ENCODE results near the gene ITK. TPM values are rescaled to one million over a fixed set of nuclear protein-coding genes. Genes with fewer than 3 reads are reported as not detected.

The ITK gene
- total RNA-seq = 1 to 10 TPM in 1 of 2 donors, under 1 TPM in 1; 0.47 to 1.5 TPM
- under 1 TPM; 0.35 to 0.40 TPM for polyA plus RNA-seq

DNA sequence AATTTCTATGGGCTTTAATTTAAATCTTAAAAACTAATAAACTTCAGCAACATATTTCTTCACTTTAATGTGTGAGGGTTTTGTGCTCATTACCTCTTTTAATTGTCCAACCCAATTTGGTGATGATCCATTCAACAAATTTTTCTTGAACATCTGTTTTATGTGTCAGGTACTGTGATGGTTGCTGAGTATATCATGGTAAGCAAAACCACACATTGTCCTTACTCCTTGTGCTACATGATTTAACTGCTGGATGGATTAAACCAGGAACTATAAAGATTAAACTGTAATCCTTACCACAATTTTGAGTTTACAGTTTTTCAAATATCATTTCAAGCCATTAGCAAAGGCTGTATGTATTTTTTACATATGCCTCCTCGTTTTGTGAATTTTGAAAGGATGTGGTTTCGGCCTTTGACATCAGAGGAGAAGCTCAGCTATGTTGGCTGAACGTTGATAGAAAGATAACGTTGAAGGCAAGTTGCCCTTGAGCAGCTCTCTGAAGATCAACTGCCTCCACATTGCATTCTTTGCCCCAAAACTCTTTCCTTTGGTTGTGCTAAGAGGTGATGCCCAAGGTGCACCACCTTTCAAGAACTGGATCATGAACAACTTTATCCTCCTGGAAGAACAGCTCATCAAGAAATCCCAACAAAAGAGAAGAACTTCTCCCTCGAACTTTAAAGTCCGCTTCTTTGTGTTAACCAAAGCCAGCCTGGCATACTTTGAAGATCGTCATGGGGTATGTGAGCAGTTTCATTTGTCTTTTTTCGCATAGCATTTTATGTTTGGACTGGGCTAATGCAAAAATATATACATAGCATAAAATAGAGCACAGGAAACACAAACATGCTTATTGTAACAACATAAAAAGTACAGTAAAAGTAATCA, at the start of gene ITK:
Gene ITK (plus strand): TSS at position 467 of the 891 bp plus-strand sequence. CDS start 138 bp downstream, at position 605.
- DNase-seq (ENCODE audit: low spot score) = no peak
- no peaks in the 10 kb centered on the region for H3K36me3 ChIP-seq (ENCODE audit: control insufficient read depth in 4 of 4, insufficient read depth in 3 of 4, low read depth in 1 of 4, low read length in 3 of 4)
- H3K4me3 ChIP-seq (ENCODE audit: low read depth in 1 of 3, low read length in 3 of 3) = no peak within 1 kb of the TSS
- H3K4me1 ChIP-seq (ENCODE audit: control insufficient read depth in 4 of 4, insufficient read depth in 4 of 4, low read length in 3 of 4) = no peaks in the 10 kb centered on the region
- WGBS = 66% methylated on average over 8 of the region's 8 CpGs
- peaks cover 0 to 5% (median 0%) of the 10 kb centered on the region in 4 donors for H3K27me3 ChIP-seq (ENCODE audit: control insufficient read depth in 4 of 4, insufficient read depth in 4 of 4, low read length in 3 of 4)
- H3K9me3 ChIP-seq (ENCODE audit: control insufficient read depth in 4 of 4, low read length in 3 of 4) = peaks cover 0 to 3% (median 1%) of the 10 kb centered on the region in 4 donors
- TF ChIP-seq FOXA2 (IDR thresholded peaks at IDR 0.05) (no peak), SP1 (IDR thresholded peaks at IDR 0.05) (no peak), RAD21 (IDR thresholded peaks at IDR 0.05) (no peak), EGR1 (IDR thresholded peaks at IDR 0.05; ENCODE audit: low read depth in 2 of 2) (no peak), TAF1 (conservative IDR thresholded peaks at IDR 0.05) (no peak), YY1 (IDR thresholded peaks at IDR 0.05) (no peak), GABPA (IDR thresholded peaks at IDR 0.05 in 1 of 2, conservative IDR thresholded peaks at IDR 0.05 in 1 of 2) (no peak), HNF4G (IDR thresholded peaks at IDR 0.05) (no peak), NR2F2 (IDR thresholded peaks at IDR 0.05) (no peak), HNF4A (conservative IDR thresholded peaks at IDR 0.05) (no peak), JUND (IDR thresholded peaks at IDR 0.05) (no peak), FOXA1 (IDR thresholded peaks at IDR 0.05) (no peak), RXRA (IDR thresholded peaks at IDR 0.05) (no peak)
- TF ChIP-seq, protein P1, sequence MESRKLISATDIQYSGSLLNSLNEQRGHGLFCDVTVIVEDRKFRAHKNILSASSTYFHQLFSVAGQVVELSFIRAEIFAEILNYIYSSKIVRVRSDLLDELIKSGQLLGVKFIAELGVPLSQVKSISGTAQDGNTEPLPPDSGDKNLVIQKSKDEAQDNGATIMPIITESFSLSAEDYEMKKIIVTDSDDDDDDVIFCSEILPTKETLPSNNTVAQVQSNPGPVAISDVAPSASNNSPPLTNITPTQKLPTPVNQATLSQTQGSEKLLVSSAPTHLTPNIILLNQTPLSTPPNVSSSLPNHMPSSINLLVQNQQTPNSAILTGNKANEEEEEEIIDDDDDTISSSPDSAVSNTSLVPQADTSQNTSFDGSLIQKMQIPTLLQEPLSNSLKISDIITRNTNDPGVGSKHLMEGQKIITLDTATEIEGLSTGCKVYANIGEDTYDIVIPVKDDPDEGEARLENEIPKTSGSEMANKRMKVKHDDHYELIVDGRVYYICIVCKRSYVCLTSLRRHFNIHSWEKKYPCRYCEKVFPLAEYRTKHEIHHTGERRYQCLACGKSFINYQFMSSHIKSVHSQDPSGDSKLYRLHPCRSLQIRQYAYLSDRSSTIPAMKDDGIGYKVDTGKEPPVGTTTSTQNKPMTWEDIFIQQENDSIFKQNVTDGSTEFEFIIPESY (IDR thresholded peaks at IDR 0.05) = no peak
- TF ChIP-seq, protein P2, sequence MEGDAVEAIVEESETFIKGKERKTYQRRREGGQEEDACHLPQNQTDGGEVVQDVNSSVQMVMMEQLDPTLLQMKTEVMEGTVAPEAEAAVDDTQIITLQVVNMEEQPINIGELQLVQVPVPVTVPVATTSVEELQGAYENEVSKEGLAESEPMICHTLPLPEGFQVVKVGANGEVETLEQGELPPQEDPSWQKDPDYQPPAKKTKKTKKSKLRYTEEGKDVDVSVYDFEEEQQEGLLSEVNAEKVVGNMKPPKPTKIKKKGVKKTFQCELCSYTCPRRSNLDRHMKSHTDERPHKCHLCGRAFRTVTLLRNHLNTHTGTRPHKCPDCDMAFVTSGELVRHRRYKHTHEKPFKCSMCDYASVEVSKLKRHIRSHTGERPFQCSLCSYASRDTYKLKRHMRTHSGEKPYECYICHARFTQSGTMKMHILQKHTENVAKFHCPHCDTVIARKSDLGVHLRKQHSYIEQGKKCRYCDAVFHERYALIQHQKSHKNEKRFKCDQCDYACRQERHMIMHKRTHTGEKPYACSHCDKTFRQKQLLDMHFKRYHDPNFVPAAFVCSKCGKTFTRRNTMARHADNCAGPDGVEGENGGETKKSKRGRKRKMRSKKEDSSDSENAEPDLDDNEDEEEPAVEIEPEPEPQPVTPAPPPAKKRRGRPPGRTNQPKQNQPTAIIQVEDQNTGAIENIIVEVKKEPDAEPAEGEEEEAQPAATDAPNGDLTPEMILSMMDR (IDR thresholded peaks at IDR 0.05; ENCODE audit: low read depth, low read length, missing input control) = no peak
- TF ChIP-seq, protein P3, sequence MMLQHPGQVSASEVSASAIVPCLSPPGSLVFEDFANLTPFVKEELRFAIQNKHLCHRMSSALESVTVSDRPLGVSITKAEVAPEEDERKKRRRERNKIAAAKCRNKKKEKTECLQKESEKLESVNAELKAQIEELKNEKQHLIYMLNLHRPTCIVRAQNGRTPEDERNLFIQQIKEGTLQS (IDR thresholded peaks at IDR 0.05) = no peak
- TF ChIP-seq, protein P4, sequence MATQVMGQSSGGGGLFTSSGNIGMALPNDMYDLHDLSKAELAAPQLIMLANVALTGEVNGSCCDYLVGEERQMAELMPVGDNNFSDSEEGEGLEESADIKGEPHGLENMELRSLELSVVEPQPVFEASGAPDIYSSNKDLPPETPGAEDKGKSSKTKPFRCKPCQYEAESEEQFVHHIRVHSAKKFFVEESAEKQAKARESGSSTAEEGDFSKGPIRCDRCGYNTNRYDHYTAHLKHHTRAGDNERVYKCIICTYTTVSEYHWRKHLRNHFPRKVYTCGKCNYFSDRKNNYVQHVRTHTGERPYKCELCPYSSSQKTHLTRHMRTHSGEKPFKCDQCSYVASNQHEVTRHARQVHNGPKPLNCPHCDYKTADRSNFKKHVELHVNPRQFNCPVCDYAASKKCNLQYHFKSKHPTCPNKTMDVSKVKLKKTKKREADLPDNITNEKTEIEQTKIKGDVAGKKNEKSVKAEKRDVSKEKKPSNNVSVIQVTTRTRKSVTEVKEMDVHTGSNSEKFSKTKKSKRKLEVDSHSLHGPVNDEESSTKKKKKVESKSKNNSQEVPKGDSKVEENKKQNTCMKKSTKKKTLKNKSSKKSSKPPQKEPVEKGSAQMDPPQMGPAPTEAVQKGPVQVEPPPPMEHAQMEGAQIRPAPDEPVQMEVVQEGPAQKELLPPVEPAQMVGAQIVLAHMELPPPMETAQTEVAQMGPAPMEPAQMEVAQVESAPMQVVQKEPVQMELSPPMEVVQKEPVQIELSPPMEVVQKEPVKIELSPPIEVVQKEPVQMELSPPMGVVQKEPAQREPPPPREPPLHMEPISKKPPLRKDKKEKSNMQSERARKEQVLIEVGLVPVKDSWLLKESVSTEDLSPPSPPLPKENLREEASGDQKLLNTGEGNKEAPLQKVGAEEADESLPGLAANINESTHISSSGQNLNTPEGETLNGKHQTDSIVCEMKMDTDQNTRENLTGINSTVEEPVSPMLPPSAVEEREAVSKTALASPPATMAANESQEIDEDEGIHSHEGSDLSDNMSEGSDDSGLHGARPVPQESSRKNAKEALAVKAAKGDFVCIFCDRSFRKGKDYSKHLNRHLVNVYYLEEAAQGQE (IDR thresholded peaks at IDR 0.05) = no peak
- TF ChIP-seq, protein P5, sequence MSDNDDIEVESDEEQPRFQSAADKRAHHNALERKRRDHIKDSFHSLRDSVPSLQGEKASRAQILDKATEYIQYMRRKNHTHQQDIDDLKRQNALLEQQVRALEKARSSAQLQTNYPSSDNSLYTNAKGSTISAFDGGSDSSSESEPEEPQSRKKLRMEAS (IDR thresholded peaks at IDR 0.05) = no peak
- H3K9ac ChIP-seq (ENCODE audit: low read depth in 1 of 2, low read length in 2 of 2) = peak within 1 kb of the TSS in 1 of 2 donors; percentile 26
- no peak within 1 kb of the TSS for H3K27ac ChIP-seq (ENCODE audit: low read depth in 1 of 2, low read length in 2 of 2)
